Keratinocyte (primary cell): Measurements from ENCODE around the gene MYCBP2.

Experiments used
- EZH2 ChIP-seq: IDR thresholded peaks from one replicate; pipeline ENCODE4 v1.6.1; 2012; ENCODE audit warnings: inconsistent platforms, mild to moderate bottlenecking, low read length, moderate library complexity
- TF ChIP-seq, protein P1 (sequence below), 3 experiments: IDR thresholded peaks in 1 of 3; conservative IDR thresholded peaks in 1 of 3; optimal IDR thresholded peaks in 1 of 3; 2 replicates in 2 of 3; 3 replicates in 1 of 3; pipeline versions ENCODE3 to v1.5.1; 2011; ENCODE audit warnings: low read length in 3 of 3, mild to moderate bottlenecking in 3 of 3, moderate library complexity in 2 of 3, control low read depth in 1 of 3, inconsistent platforms in 1 of 3; ENCODE audit not compliant: insufficient read depth in 2 of 3; ENCODE audit errors: extremely low read depth in 1 of 3

DNA sequence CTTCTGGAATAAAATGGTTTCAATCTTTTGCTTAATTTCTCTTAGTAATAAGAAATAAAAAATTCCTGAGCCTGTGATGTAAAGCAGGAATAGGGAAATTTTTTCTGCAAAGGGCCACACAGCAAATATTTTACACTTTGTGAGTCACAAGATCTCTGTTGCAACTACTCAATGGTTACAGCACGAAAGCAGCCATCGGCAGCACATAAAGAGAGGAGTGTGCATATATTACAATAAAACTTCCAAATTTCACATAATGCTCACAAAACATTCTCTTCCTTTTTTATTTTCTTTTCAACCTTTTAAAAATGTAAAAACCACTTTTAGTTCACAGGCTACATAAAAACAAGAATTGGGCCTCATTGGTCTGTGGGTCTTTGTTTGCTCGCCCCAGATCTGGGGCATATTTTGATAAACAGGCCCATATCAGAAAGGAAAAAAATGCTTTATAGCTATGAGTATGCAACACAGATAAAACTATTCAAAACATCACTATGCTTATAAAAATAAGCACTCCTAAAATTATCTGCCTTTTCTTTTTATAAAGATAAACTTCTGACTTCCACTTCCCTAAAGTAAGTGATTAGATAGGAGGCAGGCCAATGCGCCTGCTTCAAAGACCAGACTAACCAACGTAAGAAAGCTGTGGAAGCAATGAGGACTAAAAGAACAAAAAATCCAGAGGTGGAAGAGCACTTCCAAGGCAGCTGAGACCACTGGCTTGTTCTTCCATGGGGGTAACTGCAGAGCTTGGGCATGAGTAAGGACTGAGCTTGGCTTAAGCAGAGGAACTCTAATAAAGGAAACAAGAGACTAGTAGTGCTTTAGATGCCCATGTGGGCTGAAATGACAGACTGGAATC is 26.5 kb downstream of the MYCBP2 start:
- TF ChIP-seq, protein P1, sequence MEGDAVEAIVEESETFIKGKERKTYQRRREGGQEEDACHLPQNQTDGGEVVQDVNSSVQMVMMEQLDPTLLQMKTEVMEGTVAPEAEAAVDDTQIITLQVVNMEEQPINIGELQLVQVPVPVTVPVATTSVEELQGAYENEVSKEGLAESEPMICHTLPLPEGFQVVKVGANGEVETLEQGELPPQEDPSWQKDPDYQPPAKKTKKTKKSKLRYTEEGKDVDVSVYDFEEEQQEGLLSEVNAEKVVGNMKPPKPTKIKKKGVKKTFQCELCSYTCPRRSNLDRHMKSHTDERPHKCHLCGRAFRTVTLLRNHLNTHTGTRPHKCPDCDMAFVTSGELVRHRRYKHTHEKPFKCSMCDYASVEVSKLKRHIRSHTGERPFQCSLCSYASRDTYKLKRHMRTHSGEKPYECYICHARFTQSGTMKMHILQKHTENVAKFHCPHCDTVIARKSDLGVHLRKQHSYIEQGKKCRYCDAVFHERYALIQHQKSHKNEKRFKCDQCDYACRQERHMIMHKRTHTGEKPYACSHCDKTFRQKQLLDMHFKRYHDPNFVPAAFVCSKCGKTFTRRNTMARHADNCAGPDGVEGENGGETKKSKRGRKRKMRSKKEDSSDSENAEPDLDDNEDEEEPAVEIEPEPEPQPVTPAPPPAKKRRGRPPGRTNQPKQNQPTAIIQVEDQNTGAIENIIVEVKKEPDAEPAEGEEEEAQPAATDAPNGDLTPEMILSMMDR (optimal IDR thresholded peaks at IDR 0.05 in 1 of 3, IDR thresholded peaks at IDR 0.05 in 1 of 3, conservative IDR thresholded peaks at IDR 0.05 in 1 of 3; ENCODE audit: extremely low read depth in 1 of 3, insufficient read depth in 2 of 3, low read length in 3 of 3): no peak
- no peak for TF ChIP-seq EZH2
